DLD1 (cell line): ENCODE data around the gene SF3A1.

Source experiments
- in situ Hi-C: cut with HindIII; loops from 2 replicates; pipeline ENCODE4 v1.10.0; 2017; ENCODE audit warnings: low sequenced_read_pairs

Gene SF3A1

GRCh38 chr22:30289141-30289979 lies 67.3 kb downstream of the SF3A1 start, which contains the start of gene CASTOR1:
CASTOR1 (minus strand) TSS chr22:30289505; CDS start chr22:30289497, 8 bp downstream.
- in situ Hi-C loops = loop anchor here (10.0 kb wide), 1 partner anchor 95 kb away; the partner anchor contains the start of gene RNF215

GRCh38 chr22:30288419-30289140 lies 68.1 kb downstream of the SF3A1 start:
- in situ Hi-C loops = loop anchor here (10.0 kb wide), 1 partner anchor 96 kb away; the partner anchor contains the start of gene RNF215

GRCh38 chr22:30287648-30288418 lies 68.9 kb downstream of the SF3A1 start:
- in situ Hi-C loops = loop anchor here (10.0 kb wide), 1 partner anchor 97 kb away; the partner anchor contains the start of gene RNF215

GRCh38 chr22:30286813-30287647 lies 69.7 kb downstream of the SF3A1 start:
- in situ Hi-C loops = loop anchor here (10.0 kb wide), 1 partner anchor 98 kb away; the partner anchor contains the start of gene RNF215

- in situ Hi-C loops = loop anchor here (10.0 kb wide), 1 partner anchor 98 kb away; the partner anchor contains the start of gene RNF215
These were observed 70.4 kb downstream of the SF3A1 start for GRCh38 chr22:30286331-30286730.

GRCh38 chr22:30285846-30286200 lies 70.9 kb downstream of the SF3A1 start:
- in situ Hi-C loops = loop anchor here (10.0 kb wide), 1 partner anchor 99 kb away; the partner anchor contains the start of gene RNF215

- in situ Hi-C loops = loop anchor here (10.0 kb wide), 1 partner anchor 99 kb away; the partner anchor contains the start of gene RNF215
These were observed 71.4 kb downstream of the SF3A1 start for GRCh38 chr22:30285176-30285845.

GRCh38 chr22:30284666-30285065 lies 72.0 kb downstream of the SF3A1 start:
- in situ Hi-C loops = loop anchor here (10.0 kb wide), 1 partner anchor 100 kb away; the partner anchor contains the start of gene RNF215

GRCh38 chr22:30284172-30284571 lies 72.5 kb downstream of the SF3A1 start:
- in situ Hi-C loops = loop anchor here (10.0 kb wide), 1 partner anchor 101 kb away; the partner anchor contains the start of gene RNF215

- in situ Hi-C loops = loop anchor here (10.0 kb wide), 1 partner anchor 101 kb away; the partner anchor contains the start of gene RNF215
These were observed 73.4 kb downstream of the SF3A1 start for GRCh38 chr22:30283342-30283741.

- in situ Hi-C loops = loop anchor here (10.0 kb wide), 1 partner anchor 102 kb away; the partner anchor contains the start of gene RNF215
These were observed 74.1 kb downstream of the SF3A1 start for GRCh38 chr22:30282616-30283046.
